ENCODE measurements around the gene CLEC4D.
A peak's percentile ranks its signal among the peaks of the same experiment; 100 is the strongest.
"Not testable (repeated sequence)": the region's sequence is repeated elsewhere in the genome, so short reads cannot be mapped to it uniquely, and the experiment has no call there.

Gene CLEC4D

DNA sequence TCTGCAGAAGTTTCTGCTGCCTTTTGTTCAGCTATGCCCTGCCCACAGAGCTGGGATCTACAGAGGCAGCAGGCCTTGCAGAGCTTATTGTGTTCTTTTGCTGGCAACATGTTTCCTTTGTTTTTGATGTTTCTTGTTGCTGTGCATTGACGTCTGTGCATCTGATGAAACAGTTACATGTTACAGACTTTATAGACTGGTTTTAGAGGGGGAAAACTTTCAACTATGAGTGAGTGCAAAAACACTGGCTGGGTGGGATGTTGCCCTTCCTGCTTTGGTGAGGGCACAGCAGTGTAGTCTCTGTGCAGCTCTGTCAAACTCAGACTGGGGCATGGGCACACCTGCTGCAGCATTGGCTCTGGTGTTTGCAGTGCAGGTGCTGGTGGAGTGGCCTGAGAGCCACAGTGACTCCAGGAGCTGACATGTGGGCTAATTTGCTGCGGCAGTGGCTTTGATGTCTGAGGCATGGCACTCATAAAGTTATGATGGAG, 30.7 kb upstream of the CLEC4D start:
- no peaks in the 10 kb centered on the region for H3K4me1 ChIP-seq
- no peaks in the 10 kb centered on the region for H3K9me3 ChIP-seq
- H3K27ac ChIP-seq, result no peak overlapping the region
- no peak for DNase-seq
- intact Hi-C loops (cut with DNase I; ENCODE audit: low total_unique reads), result no loop called here
- no peaks in the 10 kb centered on the region for H3K27me3 ChIP-seq
- H3K36me3 ChIP-seq, result no peaks in the 10 kb centered on the region
- H3K4me3 ChIP-seq, result no peak overlapping the region
- TF ChIP-seq, protein P1, sequence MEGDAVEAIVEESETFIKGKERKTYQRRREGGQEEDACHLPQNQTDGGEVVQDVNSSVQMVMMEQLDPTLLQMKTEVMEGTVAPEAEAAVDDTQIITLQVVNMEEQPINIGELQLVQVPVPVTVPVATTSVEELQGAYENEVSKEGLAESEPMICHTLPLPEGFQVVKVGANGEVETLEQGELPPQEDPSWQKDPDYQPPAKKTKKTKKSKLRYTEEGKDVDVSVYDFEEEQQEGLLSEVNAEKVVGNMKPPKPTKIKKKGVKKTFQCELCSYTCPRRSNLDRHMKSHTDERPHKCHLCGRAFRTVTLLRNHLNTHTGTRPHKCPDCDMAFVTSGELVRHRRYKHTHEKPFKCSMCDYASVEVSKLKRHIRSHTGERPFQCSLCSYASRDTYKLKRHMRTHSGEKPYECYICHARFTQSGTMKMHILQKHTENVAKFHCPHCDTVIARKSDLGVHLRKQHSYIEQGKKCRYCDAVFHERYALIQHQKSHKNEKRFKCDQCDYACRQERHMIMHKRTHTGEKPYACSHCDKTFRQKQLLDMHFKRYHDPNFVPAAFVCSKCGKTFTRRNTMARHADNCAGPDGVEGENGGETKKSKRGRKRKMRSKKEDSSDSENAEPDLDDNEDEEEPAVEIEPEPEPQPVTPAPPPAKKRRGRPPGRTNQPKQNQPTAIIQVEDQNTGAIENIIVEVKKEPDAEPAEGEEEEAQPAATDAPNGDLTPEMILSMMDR (IDR thresholded peaks at IDR 0.05), result no peak

DNA sequence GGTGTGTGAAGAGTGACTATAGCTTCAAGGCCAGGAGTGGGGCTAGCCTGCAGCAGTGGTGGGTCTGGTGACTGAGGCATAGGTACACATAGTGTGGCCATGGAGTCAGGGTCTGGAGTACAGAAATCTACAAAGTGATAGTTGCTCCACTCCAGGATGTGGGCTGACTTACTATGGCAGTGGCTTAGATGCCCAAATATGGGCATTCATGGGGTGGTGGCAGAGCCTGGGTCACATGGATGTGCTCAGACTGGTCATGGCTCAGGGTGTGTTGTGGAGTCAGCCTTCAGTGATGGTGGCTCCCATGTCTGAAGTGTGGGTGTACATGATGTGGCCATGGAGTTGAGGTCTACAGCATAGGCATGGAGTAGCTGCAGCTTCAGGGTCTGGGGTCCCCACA, 30.2 kb upstream of the CLEC4D start:
- intact Hi-C loops (cut with DNase I; ENCODE audit: low total_unique reads), result no loop called here
- no peak for DNase-seq
- TF ChIP-seq, protein P1 (IDR thresholded peaks at IDR 0.05), result no peak
- Histone ChIP-seq H3K36me3 (no peaks in the 10 kb centered on the region), H3K4me1 (no peaks in the 10 kb centered on the region), H3K27me3 (no peaks in the 10 kb centered on the region), H3K9me3 (no peaks in the 10 kb centered on the region), H3K27ac (no peak overlapping the region), H3K4me3 (no peak overlapping the region)

DNA sequence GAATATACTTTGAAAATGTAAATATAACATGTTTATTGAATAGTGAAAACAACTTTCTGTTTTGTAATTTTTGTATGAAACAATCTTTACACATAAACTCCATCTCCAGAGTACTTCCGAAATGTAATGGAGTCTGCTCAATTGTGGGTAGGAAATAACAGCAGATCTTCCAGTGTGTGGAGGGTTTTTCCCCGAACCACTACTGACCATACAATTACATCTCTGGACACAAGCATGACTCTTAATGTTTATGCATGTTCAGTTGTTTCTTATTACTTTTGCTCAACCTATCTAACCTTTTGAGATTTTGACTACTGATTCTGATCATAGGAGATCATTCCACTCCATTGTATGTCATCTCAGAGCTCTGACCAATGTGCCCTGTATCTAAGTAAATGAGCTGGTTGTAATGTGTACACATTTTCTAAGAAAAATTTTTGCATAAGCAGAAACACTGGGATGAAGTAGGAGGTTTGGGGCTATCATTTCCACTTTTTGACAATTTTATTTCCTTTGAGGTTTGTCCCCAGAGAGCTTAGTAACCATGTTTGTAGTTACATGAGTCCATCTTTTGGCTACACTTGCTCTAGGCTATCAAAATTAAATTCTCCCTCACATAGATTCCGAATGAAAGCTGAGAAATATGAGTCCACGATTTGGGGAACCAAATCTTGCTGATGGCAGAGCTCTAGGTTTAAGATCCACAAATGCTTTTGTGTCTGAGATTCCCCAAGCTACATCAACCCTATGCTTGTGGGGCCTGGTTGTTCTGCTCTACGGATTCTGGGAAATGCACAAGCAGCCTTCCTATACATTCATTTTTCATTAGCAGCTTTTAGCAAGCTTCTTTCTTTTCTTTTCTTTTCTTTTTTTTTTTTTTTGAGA, 21.4 kb upstream of the CLEC4D start:
- TF ChIP-seq, protein P1 (IDR thresholded peaks at IDR 0.05), result no peak
- Histone ChIP-seq H3K36me3 (no peaks in the 10 kb centered on the region), H3K27ac (no peak overlapping the region), H3K27me3 (no peaks in the 10 kb centered on the region), H3K4me3 (no peak overlapping the region), H3K4me1 (no peaks in the 10 kb centered on the region), H3K9me3 (no peaks in the 10 kb centered on the region)
- no peak for DNase-seq
- intact Hi-C loops (cut with DNase I; ENCODE audit: low total_unique reads), result no loop called here

DNA sequence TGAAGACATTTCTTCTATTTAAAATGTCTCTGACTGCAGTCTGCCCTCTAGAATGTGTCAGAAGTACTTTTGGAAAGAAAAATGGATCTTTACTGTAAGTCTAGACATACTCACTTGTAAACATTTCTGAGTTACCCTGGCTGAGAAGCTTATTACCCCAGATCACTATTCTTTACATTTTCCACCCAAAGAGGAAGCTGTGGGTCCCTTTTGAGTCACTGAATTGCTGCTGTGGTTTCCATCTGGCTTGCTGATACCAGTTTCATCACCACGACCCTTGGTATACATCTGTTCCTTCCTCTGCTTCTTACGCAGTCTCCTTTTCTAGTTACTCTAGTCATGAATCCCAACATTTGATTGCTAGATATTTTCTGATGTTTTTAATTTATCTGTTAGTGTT, 20.2 kb upstream of the CLEC4D start:
- Histone ChIP-seq H3K36me3 (no peaks in the 10 kb centered on the region), H3K4me3 (no peak overlapping the region), H3K4me1 (no peaks in the 10 kb centered on the region), H3K27me3 (no peaks in the 10 kb centered on the region), H3K27ac (no peak overlapping the region), H3K9me3 (no peaks in the 10 kb centered on the region)
- DNase-seq, result peak in 1 of 2 donors; percentile 36
- intact Hi-C loops (cut with DNase I; ENCODE audit: low total_unique reads), result no loop called here
- TF ChIP-seq, protein P1 (IDR thresholded peaks at IDR 0.05), result no peak

DNA sequence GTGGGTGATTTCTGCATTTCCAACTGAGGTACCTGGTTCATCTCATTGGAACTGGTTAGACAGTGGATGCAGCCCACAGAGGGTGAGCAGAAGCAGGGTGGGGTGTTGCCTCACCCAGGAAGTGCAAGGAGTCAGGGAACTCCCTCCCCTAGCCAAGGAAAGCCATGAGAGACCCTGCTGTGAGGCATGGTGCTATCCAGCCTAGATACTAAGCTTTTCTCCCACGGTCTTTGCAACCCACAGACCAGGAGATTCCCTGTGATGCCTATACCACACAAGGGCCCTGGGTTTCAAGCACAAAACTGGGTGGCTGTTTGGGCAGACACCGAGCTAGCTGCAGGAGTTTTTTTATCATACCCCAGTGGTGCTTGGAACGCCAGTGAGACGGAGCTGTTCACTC, 17.6 kb upstream of the CLEC4D start:
- H3K27ac ChIP-seq; H3K9me3 ChIP-seq; intact Hi-C loops (cut with DNase I; ENCODE audit: low total_unique reads); H3K4me1 ChIP-seq; DNase-seq; H3K4me3 ChIP-seq; H3K27me3 ChIP-seq; H3K36me3 ChIP-seq: not testable (repeated sequence)

DNA sequence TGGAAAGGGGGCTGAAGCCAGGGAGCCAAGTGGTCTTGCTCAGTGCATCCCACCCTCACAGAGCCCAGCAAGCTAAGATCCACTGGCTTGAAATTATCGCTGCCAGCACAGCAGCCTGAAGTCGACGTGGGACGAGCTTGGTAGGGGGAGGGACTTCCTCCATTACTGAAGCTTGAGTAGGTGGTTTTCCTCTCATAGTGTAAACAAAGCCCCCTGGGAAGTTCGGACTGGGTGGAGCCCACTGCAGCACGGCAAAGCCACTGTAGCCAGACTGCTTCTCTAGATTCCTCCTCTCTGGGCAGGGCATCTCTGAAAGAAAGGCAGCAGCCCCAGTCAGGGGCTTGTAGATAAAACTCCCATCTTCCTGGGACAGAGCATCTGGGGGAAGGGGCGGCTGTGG, 17.2 kb upstream of the CLEC4D start:
- intact Hi-C loops (cut with DNase I; ENCODE audit: low total_unique reads), result not testable (repeated sequence)

More for the DNA sequence above, 17.2 kb upstream of the CLEC4D start:
- H3K4me1 ChIP-seq, H3K4me3 ChIP-seq, DNase-seq, H3K27ac ChIP-seq, H3K27me3 ChIP-seq, H3K36me3 ChIP-seq, H3K9me3 ChIP-seq: not testable (repeated sequence)
